Glutamatergic neuron (in vitro differentiated cells): ENCODE measurements around the gene PARN. TPM values are rescaled to one million over a fixed set of nuclear protein-coding genes. Genes with fewer than 3 reads are reported as not detected.
A peak's percentile ranks its signal among the peaks of the same experiment; 100 is the strongest.

Experiments
- DNase-seq: peaks from one replicate; pipeline ENCODE4 v3.0.0; 2022
- H3K27ac Mint-ChIP-seq: one replicate; pipeline ENCODE4 v1.8.0; 2020; ENCODE audit warnings: mild to moderate bottlenecking, mixed read lengths, inconsistent platforms; ENCODE audit not compliant: unreplicated experiment
- H3K27me3 Mint-ChIP-seq: one replicate; pipeline ENCODE4 v1.8.0; 2020; ENCODE audit warnings: mild to moderate bottlenecking, moderate library complexity, mixed read lengths, inconsistent platforms; ENCODE audit not compliant: unreplicated experiment
- H3K36me3 Mint-ChIP-seq: one replicate; pipeline ENCODE4 v1.8.0; 2020; ENCODE audit warnings: mild to moderate bottlenecking, mixed read lengths, inconsistent platforms; ENCODE audit not compliant: unreplicated experiment
- H3K4me1 Mint-ChIP-seq: one replicate; pipeline ENCODE4 v1.8.0; 2020; ENCODE audit warnings: mild to moderate bottlenecking, low read depth, mixed read lengths, inconsistent platforms; ENCODE audit not compliant: unreplicated experiment
- H3K4me3 Mint-ChIP-seq: one replicate; pipeline ENCODE4 v1.8.0; 2020; ENCODE audit warnings: mild to moderate bottlenecking, mixed read lengths, inconsistent platforms; ENCODE audit not compliant: unreplicated experiment
- H3K9me3 Mint-ChIP-seq: one replicate; pipeline ENCODE4 v1.8.0; 2020; ENCODE audit warnings: mild to moderate bottlenecking, moderate library complexity, mixed read lengths, inconsistent platforms; ENCODE audit not compliant: unreplicated experiment
- CTCF ChIP-seq: fragments of 200-600 bp; sonication (generic); IDR thresholded peaks from one replicate; pipeline ENCODE4 v1.5.0; 2021; ENCODE audit not compliant: partially characterized antibody, unreplicated experiment
- total RNA-seq: library from RNA; stranded (reverse); fragmentation: NEBNext Ultra II Directional; extraction: Animal tissue kit (Norgen Biotek cat#: 25700); gene quantifications from one replicate; pipeline ENCODE4 v1.2.1, GENCODE V29; 2021; ENCODE audit not compliant: unreplicated experiment

PARN gene
- total RNA-seq, 1 donor from 2014 or later, result 26.2 TPM

- Mint-ChIP-seq H3K4me1 (no peaks in the 10 kb centered on the region), H3K36me3 (no peaks in the 10 kb centered on the region), H3K4me3 (peak overlapping the region; percentile 4), H3K27me3 (no peaks in the 10 kb centered on the region), H3K9me3 (no peaks in the 10 kb centered on the region), H3K27ac (no peak overlapping the region)
- TF ChIP-seq CTCF, result no peak
- DNase-seq, result no peak
Measured at GRCh38 chr16:14672403-14672971, 42.4 kb upstream of the PARN start.

DNA sequence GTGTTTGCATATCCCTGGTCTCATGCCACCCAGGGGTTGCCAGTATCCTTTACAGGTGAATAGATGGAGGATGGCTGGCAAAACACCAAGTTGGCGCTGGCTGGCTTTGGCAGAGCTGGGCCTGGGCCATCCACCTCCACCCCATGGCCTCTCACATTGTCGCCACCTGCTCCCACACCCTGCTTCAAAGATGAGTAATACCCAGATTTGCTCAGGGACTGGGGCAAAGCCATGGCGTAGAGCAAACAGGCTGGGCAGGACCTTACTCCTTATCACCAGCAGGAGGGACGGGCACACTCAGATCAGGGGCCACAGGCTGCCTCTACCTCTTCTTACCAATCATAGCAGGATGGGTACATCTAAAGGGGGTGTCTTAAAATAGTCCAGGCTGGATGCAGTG, 39.7 kb upstream of the PARN start:
- Mint-ChIP-seq H3K4me3 (no peak overlapping the region), H3K9me3 (no peaks in the 10 kb centered on the region), H3K27ac (no peak overlapping the region), H3K27me3 (no peaks in the 10 kb centered on the region), H3K36me3 (no peaks in the 10 kb centered on the region), H3K4me1 (no peaks in the 10 kb centered on the region)
- DNase-seq, result no peak
- TF ChIP-seq CTCF, result no peak

- no peak for DNase-seq
- Mint-ChIP-seq H3K27ac (no peak overlapping the region), H3K4me1 (no peaks in the 10 kb centered on the region), H3K9me3 (peaks cover 3% of the 10 kb centered on the region), H3K36me3 (no peaks in the 10 kb centered on the region), H3K4me3 (no peak overlapping the region), H3K27me3 (no peaks in the 10 kb centered on the region)
- TF ChIP-seq CTCF, result no peak
Measured at GRCh38 chr16:14668556-14669223, 38.6 kb upstream of the PARN start.

DNA sequence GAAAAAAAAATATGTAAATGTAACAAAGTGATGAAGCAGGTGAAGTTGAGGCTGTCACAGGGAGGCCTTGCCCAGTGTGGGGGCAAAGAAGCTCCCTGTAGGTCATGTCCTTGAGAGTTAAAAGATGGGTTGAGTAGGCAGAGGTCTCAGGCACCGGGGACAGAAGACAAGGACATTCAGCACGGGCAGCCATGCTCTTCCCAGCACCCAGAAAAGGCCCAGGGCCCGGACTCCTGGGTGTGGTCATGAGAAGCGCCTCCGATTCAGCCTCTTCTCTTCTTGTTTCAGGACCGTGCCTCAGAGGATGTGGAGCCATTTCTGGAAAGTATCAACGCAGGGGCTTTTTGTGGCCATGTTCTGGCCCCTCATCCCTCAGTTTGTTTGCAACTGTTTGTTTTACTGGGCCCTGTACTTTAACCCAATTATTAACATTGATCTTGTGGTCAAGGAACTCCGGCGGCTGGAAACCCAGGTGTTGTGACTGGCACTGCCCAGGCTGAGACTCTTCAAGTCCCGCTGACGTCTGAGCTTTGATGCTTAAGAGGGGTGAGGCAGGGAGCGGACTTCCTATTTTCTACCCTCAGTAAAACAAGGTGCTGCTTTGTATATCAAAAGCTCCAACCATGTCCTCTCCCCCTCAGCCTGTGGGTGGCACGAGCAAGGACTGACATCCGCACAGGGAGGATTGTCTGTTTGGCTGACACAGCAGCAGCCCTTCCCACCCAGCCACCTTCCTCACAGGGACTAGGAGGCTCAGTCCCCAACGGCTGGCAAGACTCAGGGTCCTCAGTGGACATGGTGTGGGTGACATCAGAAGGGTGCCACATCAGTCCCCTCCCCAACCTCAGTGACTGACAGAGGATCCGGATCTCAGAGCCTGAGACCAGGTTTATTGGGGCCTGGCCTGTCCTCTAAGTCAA, 37.5 kb upstream of the PARN start:
- no peak overlapping the region for H3K4me3 Mint-ChIP-seq
- no peak overlapping the region for H3K27ac Mint-ChIP-seq
- H3K9me3 Mint-ChIP-seq, result peaks cover 3% of the 10 kb centered on the region
- H3K36me3 Mint-ChIP-seq, result no peaks in the 10 kb centered on the region
- TF ChIP-seq CTCF, result no peak
- H3K27me3 Mint-ChIP-seq, result peaks cover under 1% of the 10 kb centered on the region
- no peak for DNase-seq
- no peaks in the 10 kb centered on the region for H3K4me1 Mint-ChIP-seq
